ENCODE measurements around the gene ALK. TPM values are rescaled to one million over a fixed set of nuclear protein-coding genes. Genes with fewer than 3 reads are reported as not detected.

ALK gene
- polyA plus RNA-seq, 1 of the 3 experiments (the other 2 are of a cell fraction), result 0.30 TPM

DNA sequence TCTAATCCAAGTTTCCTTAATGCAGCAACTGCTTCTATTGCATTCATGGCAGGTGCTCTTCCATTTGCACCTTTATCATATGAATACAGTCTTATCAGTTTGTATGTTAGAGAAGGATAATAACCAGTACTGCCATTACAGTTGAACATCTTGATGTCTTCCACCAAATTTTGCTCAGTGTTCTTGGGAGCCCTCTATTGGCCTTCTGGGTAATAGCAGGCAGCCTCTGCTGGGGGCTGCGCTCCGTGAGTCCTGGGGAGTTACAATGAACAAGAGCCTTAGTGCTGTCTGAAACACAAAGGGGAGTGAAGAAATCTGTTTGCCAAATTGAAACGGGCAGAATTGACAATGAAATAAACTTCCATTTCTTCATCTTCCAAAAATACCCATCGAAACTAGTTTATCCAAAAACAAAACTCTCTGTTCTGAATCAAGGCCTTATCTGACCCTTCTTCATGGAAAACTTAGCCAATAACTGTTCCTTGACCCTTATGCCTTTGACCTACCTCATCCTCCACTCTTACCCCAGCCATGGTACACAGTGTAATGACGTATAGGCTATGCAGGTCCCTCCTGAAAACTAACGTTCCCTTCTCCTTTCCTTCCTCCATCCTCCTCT, 79.9 kb downstream of the ALK start:
- Histone ChIP-seq H3K4me3 (ENCODE audit: low read depth in 2 of 2, low read length in 1 of 2) (no peak overlapping the region), H3K9ac (no peak overlapping the region), H3K4me2 (no peak overlapping the region), H3K9me3 (no peaks in the 10 kb centered on the region), H2AFZ (ENCODE audit: low read depth) (no peak overlapping the region), H3K36me3 (replicated peaks in 1 of 2; ENCODE audit: control insufficient read depth in 1 of 2, insufficient read depth in 2 of 2, low read length in 1 of 2) (peaks cover 0 to 23% of the 10 kb centered on the region in 2 experiments), H3F3A (replicated peaks; ENCODE audit: insufficient read depth) (no peaks in the 10 kb centered on the region), H3K27ac (ENCODE audit: low read depth in 2 of 2, low read length in 1 of 2) (peak overlapping the region in 1 of 2 experiments; percentile 43; a peak in 2 of 4 replicates), H4K20me1 (ENCODE audit: insufficient read depth) (no peaks in the 10 kb centered on the region), H3K79me2 (ENCODE audit: insufficient read depth) (no peaks in the 10 kb centered on the region), H3K9me2 (no peaks in the 10 kb centered on the region), H3K27me3 (ENCODE audit: insufficient read depth) (no peaks in the 10 kb centered on the region), H3K4me1 (ENCODE audit: control insufficient read depth in 1 of 2, insufficient read depth in 2 of 2, low read depth in 1 of 2, low read length in 1 of 2) (peaks cover 0 to 16% of the 10 kb centered on the region in 2 experiments; a peak in 2 of 4 replicates)
- WGBS (ENCODE audit: low lambda C conversion rate), result 44% methylated on average over 6 of the region's 6 CpGs
- POLR2A ChIA-PET, result no interaction called here
- TF ChIP-seq RXRA (IDR thresholded peaks at IDR 0.05; ENCODE audit: borderline replicate concordance, low read depth) (no peak), FOXJ3 (CRISPR knock-in tag; IDR thresholded peaks at IDR 0.05) (peak; percentile 48; the same call in 1 of the 2 replicates), SMC3 (IDR thresholded peaks at IDR 0.05; ENCODE audit: low read depth, low read length) (peak; percentile 83), RCOR1 (IDR thresholded peaks at IDR 0.05; ENCODE audit: low read length) (0 out of 2 replicates have a peak, but pooled peaks have one; percentile 11), NFIC (IDR thresholded peaks at IDR 0.05; ENCODE audit: borderline replicate concordance) (no peak), RAD21 (IDR thresholded peaks at IDR 0.05; ENCODE audit: low read length) (peak; percentile 89), TEAD4 (IDR thresholded peaks at IDR 0.05; ENCODE audit: borderline replicate concordance, insufficient read depth) (no peak), FOSL2 (IDR thresholded peaks at IDR 0.05; ENCODE audit: borderline replicate concordance, low read depth) (no peak), JUND (IDR thresholded peaks at IDR 0.05) (no peak), YY1 (IDR thresholded peaks at IDR 0.05; ENCODE audit: low read depth) (no peak), RFX5 (IDR thresholded peaks at IDR 0.05; ENCODE audit: low read length) (no peak), TCF12 (IDR thresholded peaks at IDR 0.05) (no peak), MXI1 (IDR thresholded peaks at IDR 0.05; ENCODE audit: low read depth, low read length) (no peak), FOXM1 (IDR thresholded peaks at IDR 0.05; ENCODE audit: low read depth) (no peak)
- TF ChIP-seq, protein P1, sequence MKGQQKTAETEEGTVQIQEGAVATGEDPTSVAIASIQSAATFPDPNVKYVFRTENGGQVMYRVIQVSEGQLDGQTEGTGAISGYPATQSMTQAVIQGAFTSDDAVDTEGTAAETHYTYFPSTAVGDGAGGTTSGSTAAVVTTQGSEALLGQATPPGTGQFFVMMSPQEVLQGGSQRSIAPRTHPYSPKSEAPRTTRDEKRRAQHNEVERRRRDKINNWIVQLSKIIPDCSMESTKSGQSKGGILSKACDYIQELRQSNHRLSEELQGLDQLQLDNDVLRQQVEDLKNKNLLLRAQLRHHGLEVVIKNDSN (IDR thresholded peaks at IDR 0.05; ENCODE audit: borderline replicate concordance, low read depth), result no peak
- TF ChIP-seq, protein P2, sequence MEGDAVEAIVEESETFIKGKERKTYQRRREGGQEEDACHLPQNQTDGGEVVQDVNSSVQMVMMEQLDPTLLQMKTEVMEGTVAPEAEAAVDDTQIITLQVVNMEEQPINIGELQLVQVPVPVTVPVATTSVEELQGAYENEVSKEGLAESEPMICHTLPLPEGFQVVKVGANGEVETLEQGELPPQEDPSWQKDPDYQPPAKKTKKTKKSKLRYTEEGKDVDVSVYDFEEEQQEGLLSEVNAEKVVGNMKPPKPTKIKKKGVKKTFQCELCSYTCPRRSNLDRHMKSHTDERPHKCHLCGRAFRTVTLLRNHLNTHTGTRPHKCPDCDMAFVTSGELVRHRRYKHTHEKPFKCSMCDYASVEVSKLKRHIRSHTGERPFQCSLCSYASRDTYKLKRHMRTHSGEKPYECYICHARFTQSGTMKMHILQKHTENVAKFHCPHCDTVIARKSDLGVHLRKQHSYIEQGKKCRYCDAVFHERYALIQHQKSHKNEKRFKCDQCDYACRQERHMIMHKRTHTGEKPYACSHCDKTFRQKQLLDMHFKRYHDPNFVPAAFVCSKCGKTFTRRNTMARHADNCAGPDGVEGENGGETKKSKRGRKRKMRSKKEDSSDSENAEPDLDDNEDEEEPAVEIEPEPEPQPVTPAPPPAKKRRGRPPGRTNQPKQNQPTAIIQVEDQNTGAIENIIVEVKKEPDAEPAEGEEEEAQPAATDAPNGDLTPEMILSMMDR (IDR thresholded peaks at IDR 0.05), result peak; percentile 96
- peak; percentile 60 for DNase-seq
- CTCF ChIA-PET, result interaction anchor here (0.6 to 1.9 kb wide), 26 partner anchors 8 to 935 kb away, joined by 3 to 7 read pairs (median 3); no protein-coding TSS in a partner anchor

DNA sequence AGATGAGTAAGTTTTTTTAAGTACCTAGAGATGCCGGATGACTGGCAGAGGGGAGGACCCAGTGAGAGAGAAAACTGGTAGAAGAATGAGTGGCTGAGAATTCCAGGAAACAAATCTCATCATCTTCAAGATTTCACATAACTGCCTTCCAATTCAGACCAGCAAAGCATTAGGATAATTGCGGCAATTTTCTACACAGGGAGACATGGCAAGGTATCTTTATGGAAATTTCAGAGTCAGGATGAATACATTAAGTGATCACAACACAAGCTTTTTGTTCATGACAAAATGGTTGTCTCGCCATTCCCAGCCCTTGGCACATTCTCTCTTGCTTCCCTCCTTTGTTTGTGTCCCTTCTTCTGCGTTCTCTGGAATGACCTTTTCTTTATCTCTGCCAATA, 82.1 kb downstream of the ALK start:
- no peaks in the 10 kb centered on the region for H3K9me2 ChIP-seq
- DNase-seq, result no peak
- H3K27me3 ChIP-seq (ENCODE audit: insufficient read depth), result no peaks in the 10 kb centered on the region
- peaks cover 0 to 9% of the 10 kb centered on the region in 2 experiments; a peak in 2 of 4 replicates for H3K4me1 ChIP-seq (ENCODE audit: control insufficient read depth in 1 of 2, insufficient read depth in 2 of 2, low read depth in 1 of 2, low read length in 1 of 2)
- H3F3A ChIP-seq (replicated peaks; ENCODE audit: insufficient read depth), result no peaks in the 10 kb centered on the region
- no peak overlapping the region for H3K9ac ChIP-seq
- no peak overlapping the region for H3K4me2 ChIP-seq
- no peak for TF ChIP-seq TAF1 (IDR thresholded peaks at IDR 0.05; ENCODE audit: borderline replicate concordance, low read depth, low read length)
- TF ChIP-seq MXI1 (IDR thresholded peaks at IDR 0.05; ENCODE audit: low read depth, low read length), result no peak
- 34% methylated on average over 4 of the region's 4 CpGs for WGBS (ENCODE audit: low lambda C conversion rate)
- no peak overlapping the region; a peak in 1 of 4 replicates for H3K4me3 ChIP-seq (ENCODE audit: low read depth in 2 of 2, low read length in 1 of 2)
- H4K20me1 ChIP-seq (ENCODE audit: insufficient read depth), result no peaks in the 10 kb centered on the region
- no peaks in the 10 kb centered on the region for H3K79me2 ChIP-seq (ENCODE audit: insufficient read depth)
- peaks cover 0 to 23% of the 10 kb centered on the region in 2 experiments for H3K36me3 ChIP-seq (replicated peaks in 1 of 2; ENCODE audit: control insufficient read depth in 1 of 2, insufficient read depth in 2 of 2, low read length in 1 of 2)
- POLR2A ChIA-PET, result no interaction called here
- no peak overlapping the region for H2AFZ ChIP-seq (ENCODE audit: low read depth)
- H3K27ac ChIP-seq (ENCODE audit: low read depth in 2 of 2, low read length in 1 of 2), result peak overlapping the region in 1 of 2 experiments; percentile 3; a peak in 1 of 4 replicates
- no peaks in the 10 kb centered on the region for H3K9me3 ChIP-seq
- CTCF ChIA-PET, result interaction anchor here (1.0 to 1.5 kb wide), 2 partner anchors 11 to 56 kb away, joined by 3 read pairs; no protein-coding TSS in a partner anchor
